ENCODE results near the gene CDKAL1.

DNA sequence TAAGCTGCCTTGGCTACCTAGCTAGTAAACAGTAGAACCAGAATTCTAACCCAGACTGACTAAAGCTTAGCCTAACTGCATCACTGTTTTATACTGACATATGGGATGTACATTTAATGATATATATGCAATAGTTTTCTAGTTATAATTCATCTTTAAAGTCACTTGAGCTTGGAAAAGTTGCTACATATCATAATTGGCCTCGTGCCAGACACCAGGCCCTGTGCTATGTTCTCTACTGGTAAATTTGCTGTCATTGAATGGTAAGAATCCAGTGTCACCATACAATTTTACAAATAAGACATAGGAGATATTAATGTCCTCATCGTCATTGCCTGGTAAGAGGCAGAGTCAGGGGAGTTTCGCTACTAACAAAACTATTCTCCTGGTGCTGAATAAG, 396.8 kb downstream of the CDKAL1 start:
- TF ChIP-seq POU2F2 (IDR thresholded peaks at IDR 0.05; ENCODE audit: low read depth, low read length) (no peak), POLR2AphosphoS5 (IDR thresholded peaks at IDR 0.05; ENCODE audit: low read depth, low read length) (no peak), POLR2A (IDR thresholded peaks at IDR 0.05; ENCODE audit: low read depth, low read length) (no peak), TAF1 (IDR thresholded peaks at IDR 0.05; ENCODE audit: low read depth, low read length) (no peak)
